K562 (cell line): ENCODE measurements around the gene CISD3. TPM values are rescaled to one million over a fixed set of nuclear protein-coding genes. Genes with fewer than 3 reads are reported as not detected.
A peak's percentile ranks its signal among the peaks of the same experiment; 100 is the strongest.

Source experiments
- C11orf30 ChIP-seq: fragments of 450-650 bp; IDR thresholded peaks from 2 replicates; pipeline ENCODE4 v1.6.1; 2016; ENCODE audit warnings: low read depth, mild to moderate bottlenecking
- FOXP1 ChIP-seq: sonication (generic); formaldehyde crosslinking; IDR thresholded peaks from 2 replicates; pipeline ENCODE4 v1.8.0; 2022; ENCODE audit warnings: mild to moderate bottlenecking, missing genetic modification reagents
- HBP1 ChIP-seq: fragments of 450-650 bp; formaldehyde crosslinking; IDR thresholded peaks from 2 replicates; pipeline ENCODE4 v1.4.0; 2022; ENCODE audit warnings: missing genetic modification characterization
- HNRNPUL1 ChIP-seq: fragments of 200-400 bp; formaldehyde crosslinking; IDR thresholded peaks from 2 replicates; pipeline ENCODE4 v1.6.1; 2017; ENCODE audit warnings: low read length
- JUNB ChIP-seq: fragments of 450-650 bp; formaldehyde crosslinking; conservative IDR thresholded peaks from 2 replicates; pipeline ENCODE4 v1.4.0; 2020; ENCODE audit warnings: mild to moderate bottlenecking
- PHF8 ChIP-seq: fragments of 200-600 bp; sonication (generic); IDR thresholded peaks from 2 replicates; pipeline ENCODE4 v1.6.1; 2012; ENCODE audit warnings: mixed run types, mild to moderate bottlenecking, inconsistent platforms, low read length, moderate library complexity, borderline replicate concordance
- PTTG1 ChIP-seq: fragments of 450-650 bp; IDR thresholded peaks from 2 replicates; pipeline ENCODE4 v1.6.1; 2016; ENCODE audit warnings: low read depth, mild to moderate bottlenecking, missing genetic modification characterization, missing compliant biosample characterization
- RBM15 ChIP-seq: fragments of 200-400 bp; formaldehyde crosslinking; IDR thresholded peaks from 2 replicates; pipeline ENCODE4 v1.6.1; 2018; ENCODE audit warnings: mild to moderate bottlenecking, low read length, moderate library complexity; ENCODE audit not compliant: insufficient read depth
- SMARCE1 ChIP-seq: fragments of 450-650 bp; IDR thresholded peaks from 2 replicates; pipeline ENCODE4 v1.7.1; 2016; ENCODE audit warnings: mild to moderate bottlenecking
- TBL1XR1 ChIP-seq, 2 experiments: IDR thresholded peaks; 2 replicates each; pipeline ENCODE4 v1.6.1; 2012; ENCODE audit warnings: improper control_type of control experiment in 2 of 2, low read length in 2 of 2, mild to moderate bottlenecking in 1 of 2
- XRCC3 ChIP-seq: fragments of 450-650 bp; IDR thresholded peaks from 2 replicates; pipeline ENCODE4 v1.6.1; 2017; ENCODE audit warnings: mild to moderate bottlenecking, moderate library complexity
- YY1 ChIP-seq, 3 experiments: IDR thresholded peaks; 2 replicates each; pipeline ENCODE4 v1.6.1; 2011; ENCODE audit warnings: low read length in 2 of 3, mild to moderate bottlenecking in 2 of 3, moderate library complexity in 2 of 3, borderline replicate concordance in 1 of 3, control low read depth in 1 of 3, low read depth in 1 of 3; ENCODE audit not compliant: insufficient read depth in 3 of 3, insufficient replicate concordance in 2 of 3, control insufficient read depth in 1 of 3, insufficient read length in 1 of 3; ENCODE audit errors: extremely low read depth in 1 of 3
- ZNF134 ChIP-seq: fragments of 250-450 bp; sonication (Bioruptor Pico); conservative IDR thresholded peaks from 2 replicates; pipeline ENCODE4 v1.4.0; 2020
- ZNF3 ChIP-seq: fragments of 250-450 bp; sonication (Bioruptor Pico); IDR thresholded peaks from 2 replicates; pipeline ENCODE4 v1.5.0; 2021; ENCODE audit warnings: mild to moderate bottlenecking, moderate library complexity
- ZNF512 ChIP-seq: IDR thresholded peaks from 2 replicates; pipeline ENCODE4 v1.6.1; 2016; ENCODE audit warnings: missing genetic modification characterization, missing compliant biosample characterization
- ZNF699 ChIP-seq: fragments of 250-450 bp; sonication (Bioruptor Pico); IDR thresholded peaks from 2 replicates; pipeline ENCODE4 v1.8.0; 2021; ENCODE audit warnings: mild to moderate bottlenecking, moderate library complexity; ENCODE audit not compliant: insufficient replicate concordance
- ZNF76 ChIP-seq: fragments of 250-450 bp; sonication (Bioruptor Pico); IDR thresholded peaks from 2 replicates; pipeline ENCODE4 v1.4.0; 2020; ENCODE audit warnings: mild to moderate bottlenecking, moderate library complexity, borderline replicate concordance
- polyA plus RNA-seq, 8 experiments: library from polyadenylated mRNA; depleted of rRNA in 4 of 8; stranded (reverse) in 5 of 8; unstranded in 3 of 8; fragments of >200 nt; fragmentation: Nextera tagmentation in 2 of 8; fragmentation: Illumina TruSeq in 1 of 8; extraction: Ambion mirVana in 2 of 8; extraction: Trizol in 1 of 8; gene quantifications; 2 replicates each; pipeline versions ENCODE4 v1.2.1 to v1.2.3, GENCODE V29; 2011 to 2014; ENCODE audit warnings: inconsistent platforms in 1 of 8, missing spikeins in 1 of 8
- total RNA-seq, 7 experiments: library from RNA; depleted of rRNA in 6 of 7; stranded (reverse); fragments of >200 nt in 6 of 7; fragmentation: Illumina TruSeq in 2 of 7; extraction: Trizol in 2 of 7; gene quantifications; 2 replicates each; pipeline versions ENCODE4 v1.2.1 to v1.2.3, GENCODE V29; 2011 to 2021; ENCODE audit warnings: low replicate concordance in 1 of 7
- TF ChIP-seq, protein P1 (sequence below), 2 experiments: IDR thresholded peaks in 1 of 2; conservative IDR thresholded peaks in 1 of 2; 2 replicates each; pipeline ENCODE4 v1.6.1; 2016; ENCODE audit warnings: low read depth in 2 of 2, mild to moderate bottlenecking in 1 of 2, missing compliant biosample characterization in 1 of 2, missing genetic modification characterization in 1 of 2, moderate library complexity in 1 of 2
- TF ChIP-seq, protein P2 (sequence below): fragments of 450-650 bp; formaldehyde crosslinking; IDR thresholded peaks from 2 replicates; pipeline ENCODE4 v1.4.0; 2020; ENCODE audit warnings: mild to moderate bottlenecking, mixed read lengths

CISD3 gene
- total and polyA plus RNA-seq, 9 of the 15 experiments (the other 6 are each of a cell fraction or from before 2014, with no cell fraction given) = 5.0 to 60.7 (median 15.7) TPM

- no peak for TF ChIP-seq ZNF76 (CRISPR knock-in tag)
- TF ChIP-seq XRCC3 = no peak
- TF ChIP-seq HBP1 (CRISPR knock-in tag) = peak; percentile 24; the same call in 1 of the 2 replicates
- TF ChIP-seq, protein P1, sequence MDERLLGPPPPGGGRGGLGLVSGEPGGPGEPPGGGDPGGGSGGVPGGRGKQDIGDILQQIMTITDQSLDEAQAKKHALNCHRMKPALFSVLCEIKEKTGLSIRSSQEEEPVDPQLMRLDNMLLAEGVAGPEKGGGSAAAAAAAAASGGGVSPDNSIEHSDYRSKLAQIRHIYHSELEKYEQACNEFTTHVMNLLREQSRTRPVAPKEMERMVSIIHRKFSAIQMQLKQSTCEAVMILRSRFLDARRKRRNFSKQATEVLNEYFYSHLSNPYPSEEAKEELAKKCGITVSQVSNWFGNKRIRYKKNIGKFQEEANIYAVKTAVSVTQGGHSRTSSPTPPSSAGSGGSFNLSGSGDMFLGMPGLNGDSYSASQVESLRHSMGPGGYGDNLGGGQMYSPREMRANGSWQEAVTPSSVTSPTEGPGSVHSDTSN (CRISPR knock-in tag; IDR thresholded peaks at IDR 0.05; ENCODE audit: low read depth) = no peak
- TF ChIP-seq, protein P1 (tag; conservative IDR thresholded peaks at IDR 0.05; ENCODE audit: low read depth) = no peak
- no peak for TF ChIP-seq HNRNPUL1
- no peak for TF ChIP-seq JUNB (CRISPR knock-in tag)
- TF ChIP-seq SMARCE1 = no peak
- TF ChIP-seq PHF8 = no peak; the same call in 1 of the 2 replicates
- TF ChIP-seq, protein P2, sequence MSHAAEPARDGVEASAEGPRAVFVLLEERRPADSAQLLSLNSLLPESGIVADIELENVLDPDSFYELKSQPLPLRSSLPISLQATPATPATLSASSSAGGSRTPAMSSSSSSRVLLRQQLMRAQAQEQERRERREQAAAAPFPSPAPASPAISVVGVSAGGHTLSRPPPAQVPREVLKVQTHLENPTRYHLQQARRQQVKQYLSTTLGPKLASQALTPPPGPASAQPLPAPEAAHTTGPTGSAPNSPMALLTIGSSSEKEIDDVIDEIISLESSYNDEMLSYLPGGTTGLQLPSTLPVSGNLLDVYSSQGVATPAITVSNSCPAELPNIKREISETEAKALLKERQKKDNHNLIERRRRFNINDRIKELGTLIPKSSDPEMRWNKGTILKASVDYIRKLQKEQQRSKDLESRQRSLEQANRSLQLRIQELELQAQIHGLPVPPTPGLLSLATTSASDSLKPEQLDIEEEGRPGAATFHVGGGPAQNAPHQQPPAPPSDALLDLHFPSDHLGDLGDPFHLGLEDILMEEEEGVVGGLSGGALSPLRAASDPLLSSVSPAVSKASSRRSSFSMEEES (CRISPR knock-in tag) = no peak
- no peak for TF ChIP-seq ZNF134
- no peak for TF ChIP-seq ZNF699
- TF ChIP-seq RBM15 = no peak
- no peak for TF ChIP-seq PTTG1 (tag)
- TF ChIP-seq C11orf30 = no peak
- no peak for TF ChIP-seq ZNF3 (CRISPR knock-in tag)
- 0 out of 4 replicates have a peak, but pooled peaks of 1 of the 2 experiments have one; percentile 30 for TF ChIP-seq TBL1XR1 (IDR thresholded peaks at IDR 0.05; ENCODE audit: low read length in 2 of 2)
- TF ChIP-seq YY1 (IDR thresholded peaks at IDR 0.05; ENCODE audit: borderline replicate concordance in 1 of 3, control insufficient read depth in 1 of 3, extremely low read depth in 1 of 3, insufficient read depth in 3 of 3, insufficient read length in 1 of 3, insufficient replicate concordance in 2 of 3, low read depth in 1 of 3, low read length in 2 of 3) = peak; percentile 15 to 80 (median 65)
- TF ChIP-seq ZNF512 = no peak
- TF ChIP-seq FOXP1 (CRISPR knock-in tag) = no peak
These were observed 21.7 kb downstream of the CISD3 start (continued) for GRCh38 chr17:38751808-38752307.
